T47D (cell line): Measurements from ENCODE around the gene GALNT10.

ENCODE experiments used
- DNase-seq, 2 experiments: peaks; one replicate each; pipeline versions ENCODE4 v3.0.0 to v3.0.0-alpha.2; 2011 to 2012; ENCODE audit warnings: low read depth in 1 of 2, low spot score in 1 of 2
- JUND ChIP-seq: IDR thresholded peaks from 2 replicates; pipeline ENCODE4 v1.6.1; 2012; ENCODE audit warnings: low read depth
- in situ Hi-C: cut with HindIII; loops from 2 replicates; pipeline ENCODE4 v1.10.0; 2016; ENCODE audit warnings: low sequenced_read_pairs, low pct_unique_long_range_greater_than_20kb

Gene GALNT10

DNA sequence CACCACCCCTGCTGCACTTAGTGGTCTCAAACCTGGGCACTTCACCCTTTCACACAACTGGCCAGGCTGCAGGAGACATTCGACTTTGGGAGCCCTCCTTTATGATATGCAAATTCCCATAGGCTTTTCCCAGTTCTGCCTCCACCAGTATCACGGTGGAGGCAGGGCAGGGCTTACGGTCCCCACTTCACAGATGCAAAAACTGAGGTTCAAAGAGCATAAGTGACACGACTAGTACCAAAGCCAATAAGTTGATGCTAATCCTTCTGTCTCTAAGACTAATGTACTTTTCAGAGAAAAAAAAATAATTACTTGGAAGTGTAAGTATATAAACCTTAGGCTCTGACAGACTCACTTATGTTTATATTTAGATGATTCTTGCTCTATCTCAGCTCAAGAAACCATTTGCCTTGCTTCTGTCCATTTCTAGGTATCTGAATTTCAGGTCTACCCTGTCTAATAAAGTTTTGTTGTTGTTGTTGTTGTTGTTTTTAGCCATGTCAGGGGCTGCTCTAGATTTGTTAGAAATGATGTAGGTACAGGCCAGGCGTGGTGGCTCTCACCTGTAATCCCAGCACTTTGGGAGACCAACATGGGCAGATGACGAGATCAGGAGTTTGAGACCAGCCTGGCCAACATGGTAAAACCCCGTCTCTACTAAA is 10.7 kb downstream of the GALNT10 start:
- in situ Hi-C loops = no loop called here
- no peak for DNase-seq
- no peak for TF ChIP-seq JUND

DNA sequence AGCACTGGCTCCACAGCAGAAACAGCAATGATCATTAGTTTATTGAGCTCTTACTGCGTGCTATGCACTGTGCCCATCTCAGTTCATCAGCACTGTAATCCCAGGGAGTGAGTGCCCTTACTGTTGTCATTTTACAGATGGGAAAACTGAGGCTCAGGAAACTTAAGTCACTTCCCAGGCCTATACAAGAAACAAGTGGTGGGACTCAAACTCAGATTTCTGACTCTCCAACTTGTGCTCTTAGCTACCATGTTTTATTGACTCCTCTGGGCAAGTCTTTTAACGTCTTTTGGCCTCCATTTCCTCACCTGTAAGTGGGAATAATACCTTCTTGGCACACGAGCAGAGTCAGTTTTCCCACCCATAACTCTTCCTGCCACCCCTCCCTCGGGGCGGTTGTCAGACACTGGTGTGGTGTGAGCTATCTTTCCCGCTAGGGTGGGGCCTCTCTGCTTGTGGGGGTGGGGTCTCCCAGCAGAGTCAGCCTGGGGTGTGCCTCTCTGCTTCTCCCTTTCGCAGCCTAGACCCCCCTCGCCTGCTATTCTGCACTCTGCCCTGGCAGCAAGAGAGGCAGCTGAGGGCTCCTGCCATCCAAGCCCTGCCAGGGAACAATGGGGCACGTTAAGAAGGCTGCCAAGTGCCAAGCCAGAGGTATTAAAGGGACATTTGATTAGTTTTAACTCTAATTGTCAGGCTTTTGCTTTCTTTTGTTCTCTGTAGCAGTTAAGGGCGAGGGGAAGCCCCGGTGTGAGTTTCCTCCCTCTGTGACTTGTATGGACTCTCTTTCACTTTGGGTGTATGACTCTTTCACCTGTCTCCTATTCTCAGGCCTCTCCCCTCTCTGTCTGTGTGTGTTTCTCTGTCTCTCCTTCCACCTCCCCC is 12.1 kb downstream of the GALNT10 start:
- DNase-seq = no peak
- in situ Hi-C loops = no loop called here
- TF ChIP-seq JUND = no peak

DNA sequence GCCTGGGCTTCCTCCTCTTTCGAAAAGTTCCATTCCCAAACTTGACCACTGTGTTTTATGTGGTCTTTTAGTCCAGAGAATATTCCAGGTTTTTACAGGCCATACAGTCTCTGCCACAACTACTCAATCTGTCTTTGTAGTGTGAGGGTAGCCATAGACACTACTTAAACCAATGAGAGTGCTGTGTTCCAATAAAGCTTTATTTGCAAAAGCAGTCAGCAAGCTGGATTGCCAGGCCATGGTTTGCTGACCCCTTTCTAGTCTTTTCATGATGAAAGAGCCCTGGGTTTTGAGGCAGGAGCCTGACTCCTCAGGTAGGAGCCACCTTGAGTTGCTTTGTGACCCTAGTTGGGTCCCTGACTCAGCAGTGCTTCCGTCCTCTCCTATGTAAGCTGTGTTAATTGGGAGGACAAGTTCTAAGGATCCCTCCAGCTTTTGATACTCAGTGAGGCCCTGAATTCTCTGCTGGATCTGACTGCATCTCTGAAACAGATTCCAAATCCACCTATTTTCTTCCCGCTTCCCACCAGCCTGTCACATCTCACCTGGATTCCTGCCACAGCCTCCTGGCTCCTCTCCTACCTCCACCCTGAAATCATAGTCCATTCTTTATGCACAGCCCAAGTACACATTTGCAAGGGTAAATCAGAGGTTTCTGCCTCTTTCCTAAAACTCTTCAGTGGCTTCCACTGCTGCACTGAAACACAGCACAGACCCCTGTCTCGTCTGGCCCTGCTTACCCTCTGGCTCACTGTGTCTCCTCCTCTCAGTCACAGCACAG is 13.5 kb downstream of the GALNT10 start:
- DNase-seq = no peak
- no peak for TF ChIP-seq JUND
- in situ Hi-C loops = no loop called here

DNA sequence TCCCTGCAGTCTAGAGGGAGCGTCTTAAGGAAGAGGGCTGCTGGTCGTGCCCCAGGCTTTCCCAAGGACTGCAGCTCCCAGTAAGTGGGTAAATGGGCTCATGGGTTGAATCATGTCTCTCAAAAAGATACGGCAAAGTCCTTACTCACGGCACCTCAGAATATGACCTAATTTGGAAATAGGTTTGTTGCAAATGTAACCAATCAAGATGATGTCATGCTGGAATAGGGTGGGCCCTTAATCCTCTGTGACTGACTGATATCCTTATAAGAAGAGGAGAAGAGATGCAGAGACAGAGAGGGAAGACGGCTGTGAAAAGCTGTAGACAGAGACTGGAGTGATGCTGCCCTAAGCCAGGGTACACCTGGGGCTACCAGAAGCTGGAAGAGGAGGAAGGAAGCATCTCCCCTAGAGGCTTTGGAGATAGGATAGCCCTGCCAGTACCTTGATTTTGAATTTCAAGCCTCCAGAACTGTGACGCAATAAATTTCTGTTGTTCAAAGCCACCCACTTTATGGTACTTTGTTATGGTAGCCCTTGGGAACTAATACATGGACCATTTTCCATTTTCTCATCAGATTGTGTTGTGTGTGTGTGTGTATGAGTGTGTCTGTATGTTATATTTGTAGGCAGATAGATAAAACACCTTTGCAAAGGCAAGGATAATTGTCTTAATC is 15.0 kb downstream of the GALNT10 start:
- TF ChIP-seq JUND = no peak
- no peak for DNase-seq

DNA sequence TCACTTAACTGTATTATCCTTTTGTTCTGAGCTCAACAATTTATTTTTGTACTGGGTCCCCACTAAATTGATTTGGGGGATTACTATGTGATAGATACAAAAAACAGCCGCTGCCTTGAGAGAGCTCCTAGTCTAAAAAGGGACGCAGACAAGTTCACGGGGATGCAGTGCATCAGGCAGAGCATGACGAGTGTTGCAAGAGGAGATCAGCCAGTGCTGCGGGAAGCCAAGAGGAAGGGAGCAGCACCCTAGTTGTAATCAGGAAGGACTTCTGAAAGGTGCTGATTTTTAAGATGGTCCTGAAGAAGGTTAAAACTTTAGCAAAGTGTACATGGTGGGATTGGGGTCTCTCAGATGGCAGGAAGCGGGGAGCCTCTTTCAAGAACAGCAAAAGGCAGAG is 15.8 kb downstream of the GALNT10 start:
- no peak for TF ChIP-seq JUND
- no peak for DNase-seq
- in situ Hi-C loops = no loop called here

More for the DNA sequence above, 15.0 kb downstream of the GALNT10 start:
- in situ Hi-C loops = no loop called here

DNA sequence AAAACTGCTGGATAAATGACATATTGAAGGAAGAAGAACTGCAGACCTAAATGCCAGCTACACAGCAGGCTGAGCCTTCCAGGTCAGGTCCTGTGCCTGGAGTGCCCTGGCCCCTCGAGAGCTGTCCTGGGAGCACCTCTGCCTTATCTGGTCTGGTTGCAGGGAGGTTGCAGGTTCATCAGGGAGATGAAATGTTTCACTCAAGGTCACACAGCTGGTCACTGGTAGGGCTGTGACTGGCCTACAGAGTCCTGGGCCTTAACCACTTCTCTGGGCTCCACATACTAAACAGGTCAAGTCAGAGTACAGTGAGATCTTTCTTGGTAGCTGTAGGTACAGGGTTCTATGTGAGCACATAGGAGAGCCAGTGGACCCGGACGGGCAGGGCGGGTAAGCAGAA is 16.7 kb downstream of the GALNT10 start:
- in situ Hi-C loops = no loop called here
- DNase-seq = no peak
- no peak for TF ChIP-seq JUND

DNA sequence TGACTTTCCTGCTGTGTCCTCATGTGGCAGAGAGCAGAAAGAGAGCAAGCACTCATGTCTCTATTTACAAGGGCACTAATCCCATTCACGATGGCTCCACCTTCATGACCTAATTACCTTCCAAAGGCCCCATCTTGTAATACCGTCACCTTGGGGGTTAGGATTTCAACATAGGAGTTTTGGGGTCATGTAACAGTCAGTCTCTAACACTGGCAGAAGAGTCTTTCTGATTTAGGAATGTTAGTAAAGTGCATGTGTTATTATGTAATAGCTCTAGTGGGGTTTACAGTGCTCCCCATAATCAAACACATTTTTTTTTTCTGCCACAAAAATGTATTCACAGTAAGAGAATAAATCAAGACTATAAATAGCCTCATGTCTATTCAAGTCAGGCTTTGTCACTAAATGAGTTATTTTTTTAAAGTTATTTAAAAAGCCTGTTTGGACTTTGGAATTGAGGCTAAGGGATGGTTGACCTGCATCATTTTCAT is 19.1 kb downstream of the GALNT10 start:
- TF ChIP-seq JUND = no peak
- DNase-seq = no peak
- in situ Hi-C loops = no loop called here

DNA sequence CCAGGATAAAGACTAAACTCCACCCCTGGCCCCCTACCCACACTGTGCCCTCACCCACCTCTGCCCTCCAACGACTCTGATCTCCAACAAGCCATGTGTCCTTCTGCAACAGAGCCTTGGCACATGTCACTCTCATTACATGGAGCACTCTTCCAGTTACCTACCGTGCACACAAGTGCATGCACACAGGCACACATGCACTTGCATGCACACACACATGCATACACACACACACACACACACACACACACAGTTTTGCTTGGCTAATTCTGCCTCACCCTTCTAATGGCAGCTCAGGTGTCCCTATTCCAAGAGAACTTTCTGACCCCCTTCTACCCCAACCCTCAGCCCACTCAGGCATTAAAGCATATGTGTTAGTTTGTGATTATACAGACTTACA is 19.6 kb downstream of the GALNT10 start:
- in situ Hi-C loops = no loop called here
- no peak for TF ChIP-seq JUND
- no peak for DNase-seq

DNA sequence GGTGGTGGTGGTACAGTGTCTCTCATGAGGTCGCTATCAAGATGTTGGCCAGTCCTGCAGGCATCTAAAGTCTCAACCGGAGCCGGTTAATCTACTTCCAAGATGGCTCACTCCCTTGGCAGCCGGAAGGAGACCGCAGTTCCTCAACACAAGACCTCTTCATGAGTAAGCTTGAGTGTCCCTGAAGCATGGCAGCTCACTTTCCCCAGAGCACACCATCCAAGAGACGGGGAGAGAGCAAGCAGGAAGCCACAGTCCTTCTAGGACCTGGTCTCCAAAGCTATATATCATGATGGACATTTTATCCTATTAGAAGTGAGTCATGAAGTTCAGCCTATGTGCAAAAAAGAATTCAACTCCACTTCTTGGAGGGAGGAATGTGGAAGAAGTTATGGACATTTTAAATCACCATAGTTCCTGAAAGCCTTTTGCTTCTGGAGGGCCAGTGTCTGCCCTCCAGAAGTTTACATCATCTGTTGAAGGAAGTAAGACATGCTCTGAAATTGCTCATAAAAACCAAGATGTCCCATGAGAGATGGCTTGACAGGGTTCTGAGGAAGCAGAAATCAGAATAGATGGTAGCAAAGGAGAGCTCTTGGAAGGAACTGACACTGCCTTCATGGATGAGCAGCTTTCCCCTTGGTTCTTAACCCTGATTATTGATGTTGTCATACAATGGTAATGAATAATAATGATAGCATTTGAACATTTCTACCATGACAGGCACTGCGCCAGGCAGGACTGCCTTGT is 21.3 kb downstream of the GALNT10 start:
- no peak for DNase-seq
- TF ChIP-seq JUND = no peak
- in situ Hi-C loops = no loop called here

DNA sequence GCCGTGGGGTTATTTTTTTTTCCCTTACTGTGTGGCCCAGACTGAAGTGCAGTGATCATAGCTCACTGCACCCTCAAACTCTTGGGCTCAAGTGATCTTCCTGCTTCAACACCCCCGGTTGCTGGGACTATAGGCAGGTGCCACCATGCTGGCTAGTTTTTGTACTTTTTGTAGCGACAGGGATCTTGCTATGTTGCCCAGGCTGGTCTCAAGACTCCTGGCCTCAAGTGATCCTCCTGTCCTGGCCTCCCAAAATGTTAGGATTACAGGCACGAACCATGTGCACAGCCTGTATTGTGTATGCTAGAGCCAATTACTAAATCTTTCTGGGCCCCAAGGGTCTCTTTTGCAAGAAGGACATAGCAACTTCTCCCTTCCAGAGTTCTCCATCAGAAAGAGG is 23.1 kb downstream of the GALNT10 start:
- no peak for DNase-seq
- no peak for TF ChIP-seq JUND
- in situ Hi-C loops = no loop called here

DNA sequence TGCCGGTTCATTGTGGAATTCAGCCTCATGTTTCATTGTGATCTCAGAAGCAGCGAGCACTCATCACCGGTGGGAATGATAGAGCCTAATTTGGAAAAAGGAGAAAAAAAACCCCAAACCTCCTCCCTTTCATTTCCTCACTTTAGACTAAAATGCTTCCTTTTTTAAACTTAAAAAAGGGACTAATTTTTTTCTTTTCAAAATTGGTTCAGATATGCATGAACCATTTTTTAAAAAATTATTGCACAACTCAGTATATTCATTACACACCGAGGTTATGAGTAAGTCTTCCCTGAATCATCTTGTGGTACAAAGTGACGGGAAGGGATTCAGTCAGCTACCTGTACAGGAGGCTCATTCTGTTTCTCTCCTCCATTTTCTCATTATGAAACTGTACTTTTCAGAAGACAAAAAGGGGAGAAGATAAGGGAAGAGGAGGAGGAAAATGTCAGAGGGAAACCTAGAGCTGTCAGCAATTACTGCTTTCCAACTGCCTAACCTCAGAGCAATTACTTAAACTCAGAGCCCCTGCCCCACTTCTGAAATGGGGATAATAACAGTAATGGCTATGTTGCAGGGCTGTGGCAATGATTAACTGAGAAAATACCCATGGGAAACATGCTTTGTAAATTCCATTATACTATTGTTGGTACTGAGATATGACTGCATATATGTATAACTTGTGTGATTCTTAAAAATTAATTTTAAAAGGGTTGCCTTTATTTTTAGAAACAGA is 24.0 kb downstream of the GALNT10 start:
- no peak for DNase-seq
- in situ Hi-C loops = no loop called here
- no peak for TF ChIP-seq JUND
